Right renal pelvis (tissue), 4 donors: ENCODE data around the gene SPPL3. TPM values are rescaled to one million over a fixed set of nuclear protein-coding genes. Genes with fewer than 3 reads are reported as not detected.
"Not testable (repeated sequence)": the region's sequence is repeated elsewhere in the genome, so short reads cannot be mapped to it uniquely, and the experiment has no call there.

ENCODE experiments used
- DNase-seq, 4 donors: peaks; one replicate each; pipeline ENCODE4 v3.0.0-alpha.2; 2013; ENCODE audit warnings: low read depth in 4 of 4, low spot score in 3 of 4, missing footprints in 1 of 4
- polyA plus RNA-seq, 4 donors: library from polyadenylated mRNA; unstranded; fragments of 120-200 nt; gene quantifications; one replicate each; pipeline ENCODE4 v1.2.1, GENCODE V29; 2013; ENCODE audit not compliant: insufficient read length in 4 of 4

Gene SPPL3
- polyA plus RNA-seq, 4 donors: 81.1 to 102 (median 95.2) TPM

- DNase-seq: not testable (repeated sequence)
Observed at GRCh38 chr12:120792456-120792855, 111.7 kb downstream of the SPPL3 start.

GRCh38 chr12:120791669-120792176, 112.4 kb downstream of the SPPL3 start:
- no peak for DNase-seq

- no peak for DNase-seq
Observed at GRCh38 chr12:120790114-120790513, 114.0 kb downstream of the SPPL3 start.

- no peak for DNase-seq
Observed at GRCh38 chr12:120787889-120788288, 116.3 kb downstream of the SPPL3 start.

- no peak for DNase-seq
Observed at GRCh38 chr12:120784804-120785203, 119.4 kb downstream of the SPPL3 start.

- no peak for DNase-seq
Observed at GRCh38 chr12:120783197-120783596, 121.0 kb downstream of the SPPL3 start.

GRCh38 chr12:120775862-120776552, 128.2 kb downstream of the SPPL3 start:
- no peak for DNase-seq

- no peak for DNase-seq
Observed at GRCh38 chr12:120774169-120774916, 129.8 kb downstream of the SPPL3 start.

GRCh38 chr12:120771097-120771496, 133.1 kb downstream of the SPPL3 start:
- no peak for DNase-seq

- DNase-seq: no peak
Observed at GRCh38 chr12:120767071-120768024, 136.8 kb downstream of the SPPL3 start.

- no peak for DNase-seq
Observed at GRCh38 chr12:120766566-120766965, 137.6 kb downstream of the SPPL3 start.

- DNase-seq: no peak
Observed at GRCh38 chr12:120764816-120765215, 139.3 kb downstream of the SPPL3 start.

- DNase-seq: no peak
Observed at GRCh38 chr12:120763250-120763649, 140.9 kb downstream of the SPPL3 start.

- no peak for DNase-seq
Observed at GRCh38 chr12:120762086-120762485, 142.1 kb downstream of the SPPL3 start.

- DNase-seq: peak; percentile 47 to 73 (median 62)
Observed at GRCh38 chr12:120761519-120761934, 142.6 kb downstream of the SPPL3 start.

GRCh38 chr12:120760349-120761254, 143.6 kb downstream of the SPPL3 start:
- no peak for DNase-seq

GRCh38 chr12:120759591-120760348, 144.4 kb downstream of the SPPL3 start:
- DNase-seq: no peak

GRCh38 chr12:120758798-120759590, 145.2 kb downstream of the SPPL3 start:
- DNase-seq: no peak
